ENCODE measurements around the gene RPS15A. TPM values are rescaled to one million over a fixed set of nuclear protein-coding genes. Genes with fewer than 3 reads are reported as not detected.
A peak's percentile ranks its signal among the peaks of the same experiment; 100 is the strongest.

Gene RPS15A
- polyA plus RNA-seq, 3 donors, result 1,209 to 2,855 (median 1,397) TPM

DNA sequence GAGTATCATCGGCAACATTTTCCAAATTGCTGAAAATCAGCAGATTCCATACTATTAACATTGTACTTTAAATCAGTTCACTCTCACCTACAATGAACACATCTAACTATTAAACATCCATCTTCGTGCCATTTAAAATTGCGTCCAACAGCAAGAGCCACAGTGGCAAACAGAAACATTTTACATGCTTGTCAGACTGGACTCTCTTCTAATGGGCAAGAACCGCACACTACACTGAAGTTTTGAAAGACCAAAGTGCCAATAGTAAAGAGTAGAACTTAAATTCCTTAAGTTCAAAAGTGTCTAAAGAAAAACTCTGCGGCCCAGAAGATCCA is 652 bp downstream of the RPS15A start:
- H3K79me2 ChIP-seq (ENCODE audit: insufficient read depth, low read length), result peaks cover 83% of the 10 kb centered on the region
- Mint-ChIP-seq H3K9me3 (peaks cover 0 to 8% (median 0%) of the 10 kb centered on the region in 7 donors), H3K27ac (peak overlapping the region; percentile 87 to 95 (median 92)), H3K27me3 (ENCODE audit: low read depth in 3 of 3) (no peaks in the 10 kb centered on the region), H3K4me3 (peak overlapping the region; percentile 98), H3K36me3 (peaks cover 66 to 77% of the 10 kb centered on the region in 2 donors), H3K4me1 (peaks cover 44% of the 10 kb centered on the region)
- peak overlapping the region; percentile 80 for H3K4me2 ChIP-seq (replicated peaks; ENCODE audit: extremely low read depth, low read length, poor library complexity, severe bottlenecking)
- H3K4me1 ChIP-seq (ENCODE audit: control insufficient read depth in 1 of 2, insufficient read depth in 2 of 2, low read length in 2 of 2), result peaks cover 21 to 32% of the 10 kb centered on the region in 2 donors
- H3K4me3 ChIP-seq (replicated peaks in 1 of 3; ENCODE audit: low read depth in 2 of 3, low read length in 3 of 3), result peak overlapping the region; percentile 79 to 98 (median 93)
- H2AFZ ChIP-seq (ENCODE audit: insufficient read depth, low read depth, low read length, poor library complexity, severe bottlenecking), result peak overlapping the region; percentile 98
- peak overlapping the region; percentile 71 to 85 for H3K27ac ChIP-seq (ENCODE audit: low read depth in 1 of 2, low read length in 2 of 2)
- TF ChIP-seq, protein P1, sequence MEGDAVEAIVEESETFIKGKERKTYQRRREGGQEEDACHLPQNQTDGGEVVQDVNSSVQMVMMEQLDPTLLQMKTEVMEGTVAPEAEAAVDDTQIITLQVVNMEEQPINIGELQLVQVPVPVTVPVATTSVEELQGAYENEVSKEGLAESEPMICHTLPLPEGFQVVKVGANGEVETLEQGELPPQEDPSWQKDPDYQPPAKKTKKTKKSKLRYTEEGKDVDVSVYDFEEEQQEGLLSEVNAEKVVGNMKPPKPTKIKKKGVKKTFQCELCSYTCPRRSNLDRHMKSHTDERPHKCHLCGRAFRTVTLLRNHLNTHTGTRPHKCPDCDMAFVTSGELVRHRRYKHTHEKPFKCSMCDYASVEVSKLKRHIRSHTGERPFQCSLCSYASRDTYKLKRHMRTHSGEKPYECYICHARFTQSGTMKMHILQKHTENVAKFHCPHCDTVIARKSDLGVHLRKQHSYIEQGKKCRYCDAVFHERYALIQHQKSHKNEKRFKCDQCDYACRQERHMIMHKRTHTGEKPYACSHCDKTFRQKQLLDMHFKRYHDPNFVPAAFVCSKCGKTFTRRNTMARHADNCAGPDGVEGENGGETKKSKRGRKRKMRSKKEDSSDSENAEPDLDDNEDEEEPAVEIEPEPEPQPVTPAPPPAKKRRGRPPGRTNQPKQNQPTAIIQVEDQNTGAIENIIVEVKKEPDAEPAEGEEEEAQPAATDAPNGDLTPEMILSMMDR (IDR thresholded peaks at IDR 0.05), result no peak
- H3K9ac ChIP-seq (ENCODE audit: insufficient read depth, low read length, poor library complexity, severe bottlenecking), result peak overlapping the region; percentile 96
- H3K36me3 ChIP-seq (replicated peaks in 1 of 2; ENCODE audit: control insufficient read depth in 1 of 2, insufficient read depth in 2 of 2, low read length in 2 of 2), result peaks cover 56 to 78% of the 10 kb centered on the region in 2 donors
- H4K20me1 ChIP-seq (ENCODE audit: insufficient read depth, low read length), result peaks cover 51% of the 10 kb centered on the region
- peak in 1 of 3 donors; percentile 4 for DNase-seq
- H3K9me3 ChIP-seq (replicated peaks in 1 of 2; ENCODE audit: control insufficient read depth in 1 of 2, insufficient read depth in 1 of 2, low read length in 2 of 2), result no peaks in the 10 kb centered on the region
- 0% methylated on average over 5 of the region's 5 CpGs for WGBS (ENCODE audit: insufficient coverage)
- intact Hi-C loops (cut with micrococcal nuclease), result no loop called here
- no peaks in the 10 kb centered on the region for H3K27me3 ChIP-seq (ENCODE audit: control insufficient read depth in 2 of 2, insufficient read depth in 2 of 2, low read length in 2 of 2)

DNA sequence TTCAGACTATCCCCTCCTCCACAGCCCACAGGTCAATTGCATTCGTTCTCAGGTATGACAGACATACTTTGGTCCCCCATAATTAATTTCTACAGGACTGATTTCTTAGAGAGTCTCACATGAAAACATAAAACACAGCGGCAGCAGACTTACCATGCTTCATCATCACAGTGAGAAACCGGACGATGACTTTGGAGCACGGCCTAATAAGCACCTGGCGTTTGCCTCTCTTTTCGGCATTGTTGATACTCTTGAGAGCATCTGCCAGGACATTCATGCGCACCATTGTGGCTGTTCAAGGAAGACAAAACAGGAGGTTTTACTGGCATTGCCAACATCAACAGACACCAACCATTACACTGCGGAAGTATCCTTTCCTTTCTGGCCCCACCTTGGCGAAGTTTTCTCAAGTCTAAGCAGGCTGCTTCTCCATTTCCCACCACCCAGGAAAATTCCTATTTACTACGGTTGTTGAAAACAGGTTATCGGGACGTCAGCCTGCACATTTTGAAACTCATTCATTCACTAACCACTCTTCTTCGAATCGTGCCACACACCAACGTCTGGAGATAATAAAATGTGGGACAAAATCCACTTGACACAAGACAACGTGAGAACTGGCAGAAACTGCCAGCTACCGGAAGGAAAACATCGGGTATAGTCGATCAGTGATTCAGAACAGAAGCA is 1.2 kb downstream of the RPS15A start:
- Mint-ChIP-seq H3K4me3 (peak overlapping the region; percentile 98), H3K36me3 (peaks cover 64 to 77% of the 10 kb centered on the region in 2 donors), H3K4me1 (peaks cover 44% of the 10 kb centered on the region), H3K27ac (peak overlapping the region; percentile 87 to 95 (median 92)), H3K27me3 (ENCODE audit: low read depth in 3 of 3) (no peaks in the 10 kb centered on the region), H3K9me3 (peaks cover 0 to 8% (median 0%) of the 10 kb centered on the region in 7 donors)
- Histone ChIP-seq H3K9ac (ENCODE audit: insufficient read depth, low read length, poor library complexity, severe bottlenecking) (peak overlapping the region; percentile 96), H3K79me2 (ENCODE audit: insufficient read depth, low read length) (peaks cover 83% of the 10 kb centered on the region), H3K27ac (ENCODE audit: low read depth in 1 of 2, low read length in 2 of 2) (peak overlapping the region in 1 of 2 donors; percentile 85), H3K4me3 (replicated peaks in 1 of 3; ENCODE audit: low read depth in 2 of 3, low read length in 3 of 3) (peak overlapping the region; percentile 79 to 98 (median 93)), H3K4me1 (ENCODE audit: control insufficient read depth in 1 of 2, insufficient read depth in 2 of 2, low read length in 2 of 2) (peaks cover 21 to 32% of the 10 kb centered on the region in 2 donors), H3K27me3 (ENCODE audit: control insufficient read depth in 2 of 2, insufficient read depth in 2 of 2, low read length in 2 of 2) (no peaks in the 10 kb centered on the region), H4K20me1 (ENCODE audit: insufficient read depth, low read length) (peaks cover 56% of the 10 kb centered on the region), H3K9me3 (replicated peaks in 1 of 2; ENCODE audit: control insufficient read depth in 1 of 2, insufficient read depth in 1 of 2, low read length in 2 of 2) (no peaks in the 10 kb centered on the region), H3K36me3 (replicated peaks in 1 of 2; ENCODE audit: control insufficient read depth in 1 of 2, insufficient read depth in 2 of 2, low read length in 2 of 2) (peaks cover 56 to 78% of the 10 kb centered on the region in 2 donors), H3K4me2 (replicated peaks; ENCODE audit: extremely low read depth, low read length, poor library complexity, severe bottlenecking) (peak overlapping the region; percentile 80), H2AFZ (ENCODE audit: insufficient read depth, low read depth, low read length, poor library complexity, severe bottlenecking) (peak overlapping the region; percentile 98)
- 20% methylated on average over 16 of the region's 20 CpGs for WGBS (ENCODE audit: insufficient coverage)
- TF ChIP-seq, protein P1 (IDR thresholded peaks at IDR 0.05), result no peak
- intact Hi-C loops (cut with micrococcal nuclease), result no loop called here
- DNase-seq, result no peak
